ENCODE data around the gene KRT10. TPM values are rescaled to one million over a fixed set of nuclear protein-coding genes. Genes with fewer than 3 reads are reported as not detected.
A peak's percentile ranks its signal among the peaks of the same experiment; 100 is the strongest.

The KRT10 gene
- total and polyA plus RNA-seq, 9 of the 15 experiments (the other 6 are each of a cell fraction or from before 2014, with no cell fraction given), result 47.0 to 179 (median 76.2) TPM

DNA sequence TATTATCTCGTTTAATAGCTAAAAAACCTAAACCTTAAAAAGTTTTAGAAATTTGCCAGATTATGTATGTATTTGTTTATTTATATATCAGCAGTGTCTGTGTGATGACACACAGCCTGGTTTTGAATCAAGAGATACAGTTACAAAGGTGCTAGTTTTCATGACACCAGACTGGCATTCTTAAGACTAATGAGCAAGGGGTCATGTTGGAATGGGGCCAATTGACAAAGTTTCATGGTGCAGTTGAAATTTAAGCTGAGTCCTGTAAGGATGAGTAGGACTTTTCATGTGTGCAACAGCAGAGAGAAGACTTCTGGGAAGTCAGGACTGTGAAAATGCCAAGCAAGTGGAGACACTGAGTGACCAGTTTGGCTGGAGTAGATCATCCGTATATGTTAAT lies 3.2 kb upstream of the KRT10 start:
- Histone ChIP-seq H2AFZ (ENCODE audit: low read depth, low read length) (no peak overlapping the region; the same call in 1 of the 2 replicates), H3K79me2 (ENCODE audit: control insufficient read depth, insufficient read depth, low read length) (peaks cover 78% of the 10 kb centered on the region), H3K36me3 (ENCODE audit: control insufficient read depth, insufficient read depth, low read length) (peaks cover 16% of the 10 kb centered on the region; the same call in 2 of the 3 replicates), H3K4me1 (replicated peaks in 1 of 2; ENCODE audit: control insufficient read depth in 2 of 2, insufficient read depth in 2 of 2, low read length in 2 of 2) (peaks cover 34 to 65% of the 10 kb centered on the region in 2 experiments), H4K20me1 (replicated peaks; ENCODE audit: control insufficient read depth, insufficient read depth, low read length) (no peaks in the 10 kb centered on the region), H3K27me3 (ENCODE audit: control insufficient read depth in 2 of 2, insufficient read depth in 2 of 2, low read length in 2 of 2) (no peaks in the 10 kb centered on the region), H3K27ac (ENCODE audit: extremely low read depth, low read depth, low read length) (peak overlapping the region; percentile 88; the same call in 2 of the 3 replicates), H3K4me2 (ENCODE audit: insufficient read depth, low read length) (peak overlapping the region; percentile 37; the same call in 1 of the 2 replicates), H3K9me3 (replicated peaks; ENCODE audit: control insufficient read depth, insufficient read depth, low read depth, low read length) (no peaks in the 10 kb centered on the region), H3K9me1 (ENCODE audit: control insufficient read depth, insufficient read depth, low read length) (no peaks in the 10 kb centered on the region), H3K9ac (ENCODE audit: insufficient read depth in 1 of 2, low read depth in 2 of 2, low read length in 2 of 2) (peak overlapping the region in 1 of 2 experiments; percentile 88; a peak in 1 of 4 replicates), H3K4me3 (no peak overlapping the region)
- POLR2A ChIA-PET, result interaction anchor here (0.6 to 0.9 kb wide), 2 partner anchors 13 to 87 kb away, joined by 3 read pairs; no protein-coding TSS in a partner anchor
- CTCF ChIA-PET (ENCODE audit: low intra/inter-chr PET ratio), result no interaction called here
- ATAC-seq, result no peak
- intact Hi-C loops (cut with micrococcal nuclease), result no loop called here
- TF ChIP-seq SLC30A9 (CRISPR knock-in tag; IDR thresholded peaks at IDR 0.05) (no peak), TCF15 (CRISPR knock-in tag; IDR thresholded peaks at IDR 0.05) (no peak), NFIC (IDR thresholded peaks at IDR 0.05) (peak; percentile 83), KDM2B (CRISPR knock-in tag; IDR thresholded peaks at IDR 0.05) (no peak), SMARCA5 (IDR thresholded peaks at IDR 0.05) (no peak), FOXJ3 (CRISPR knock-in tag; IDR thresholded peaks at IDR 0.05) (no peak), GATAD2A (IDR thresholded peaks at IDR 0.05) (peak; percentile 20; the same call in 1 of the 2 replicates), ZNF655 (CRISPR knock-in tag; IDR thresholded peaks at IDR 0.05) (no peak)
- TF ChIP-seq, protein P1, sequence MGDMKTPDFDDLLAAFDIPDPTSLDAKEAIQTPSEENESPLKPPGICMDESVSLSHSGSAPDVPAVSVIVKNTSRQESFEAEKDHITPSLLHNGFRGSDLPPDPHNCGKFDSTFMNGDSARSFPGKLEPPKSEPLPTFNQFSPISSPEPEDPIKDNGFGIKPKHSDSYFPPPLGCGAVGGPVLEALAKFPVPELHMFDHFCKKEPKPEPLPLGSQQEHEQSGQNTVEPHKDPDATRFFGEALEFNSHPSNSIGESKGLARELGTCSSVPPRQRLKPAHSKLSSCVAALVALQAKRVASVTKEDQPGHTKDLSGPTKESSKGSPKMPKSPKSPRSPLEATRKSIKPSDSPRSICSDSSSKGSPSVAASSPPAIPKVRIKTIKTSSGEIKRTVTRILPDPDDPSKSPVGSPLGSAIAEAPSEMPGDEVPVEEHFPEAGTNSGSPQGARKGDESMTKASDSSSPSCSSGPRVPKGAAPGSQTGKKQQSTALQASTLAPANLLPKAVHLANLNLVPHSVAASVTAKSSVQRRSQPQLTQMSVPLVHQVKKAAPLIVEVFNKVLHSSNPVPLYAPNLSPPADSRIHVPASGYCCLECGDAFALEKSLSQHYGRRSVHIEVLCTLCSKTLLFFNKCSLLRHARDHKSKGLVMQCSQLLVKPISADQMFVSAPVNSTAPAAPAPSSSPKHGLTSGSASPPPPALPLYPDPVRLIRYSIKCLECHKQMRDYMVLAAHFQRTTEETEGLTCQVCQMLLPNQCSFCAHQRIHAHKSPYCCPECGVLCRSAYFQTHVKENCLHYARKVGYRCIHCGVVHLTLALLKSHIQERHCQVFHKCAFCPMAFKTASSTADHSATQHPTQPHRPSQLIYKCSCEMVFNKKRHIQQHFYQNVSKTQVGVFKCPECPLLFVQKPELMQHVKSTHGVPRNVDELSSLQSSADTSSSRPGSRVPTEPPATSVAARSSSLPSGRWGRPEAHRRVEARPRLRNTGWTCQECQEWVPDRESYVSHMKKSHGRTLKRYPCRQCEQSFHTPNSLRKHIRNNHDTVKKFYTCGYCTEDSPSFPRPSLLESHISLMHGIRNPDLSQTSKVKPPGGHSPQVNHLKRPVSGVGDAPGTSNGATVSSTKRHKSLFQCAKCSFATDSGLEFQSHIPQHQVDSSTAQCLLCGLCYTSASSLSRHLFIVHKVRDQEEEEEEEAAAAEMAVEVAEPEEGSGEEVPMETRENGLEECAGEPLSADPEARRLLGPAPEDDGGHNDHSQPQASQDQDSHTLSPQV (IDR thresholded peaks at IDR 0.05), result peak; percentile 63
- TF ChIP-seq, protein P2, sequence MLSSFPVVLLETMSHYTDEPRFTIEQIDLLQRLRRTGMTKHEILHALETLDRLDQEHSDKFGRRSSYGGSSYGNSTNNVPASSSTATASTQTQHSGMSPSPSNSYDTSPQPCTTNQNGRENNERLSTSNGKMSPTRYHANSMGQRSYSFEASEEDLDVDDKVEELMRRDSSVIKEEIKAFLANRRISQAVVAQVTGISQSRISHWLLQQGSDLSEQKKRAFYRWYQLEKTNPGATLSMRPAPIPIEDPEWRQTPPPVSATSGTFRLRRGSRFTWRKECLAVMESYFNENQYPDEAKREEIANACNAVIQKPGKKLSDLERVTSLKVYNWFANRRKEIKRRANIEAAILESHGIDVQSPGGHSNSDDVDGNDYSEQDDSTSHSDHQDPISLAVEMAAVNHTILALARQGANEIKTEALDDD (IDR thresholded peaks at IDR 0.05), result 0 out of 2 replicates have a peak, but pooled peaks have one; percentile 5
- in situ Hi-C loops (cut with MboI), result no loop called here
- WGBS (ENCODE audit: insufficient coverage, low coverage, missing lambda C conversion rate), result 41% methylated on average over 2 of the region's 2 CpGs
- peak in 1 of 4 experiments; percentile 53 for DNase-seq (ENCODE audit: extremely low read depth in 1 of 4, low spot score in 3 of 4)
- no TSS peak for BruUV-seq (replicated peaks)
- no peak for FAIRE-seq
